ENCODE data around the gene IL1RL1. TPM values are rescaled to one million over a fixed set of nuclear protein-coding genes. Genes with fewer than 3 reads are reported as not detected.

Gene IL1RL1
- polyA plus RNA-seq, 1 of the 3 experiments (the other 2 are of a cell fraction) = not detected

DNA sequence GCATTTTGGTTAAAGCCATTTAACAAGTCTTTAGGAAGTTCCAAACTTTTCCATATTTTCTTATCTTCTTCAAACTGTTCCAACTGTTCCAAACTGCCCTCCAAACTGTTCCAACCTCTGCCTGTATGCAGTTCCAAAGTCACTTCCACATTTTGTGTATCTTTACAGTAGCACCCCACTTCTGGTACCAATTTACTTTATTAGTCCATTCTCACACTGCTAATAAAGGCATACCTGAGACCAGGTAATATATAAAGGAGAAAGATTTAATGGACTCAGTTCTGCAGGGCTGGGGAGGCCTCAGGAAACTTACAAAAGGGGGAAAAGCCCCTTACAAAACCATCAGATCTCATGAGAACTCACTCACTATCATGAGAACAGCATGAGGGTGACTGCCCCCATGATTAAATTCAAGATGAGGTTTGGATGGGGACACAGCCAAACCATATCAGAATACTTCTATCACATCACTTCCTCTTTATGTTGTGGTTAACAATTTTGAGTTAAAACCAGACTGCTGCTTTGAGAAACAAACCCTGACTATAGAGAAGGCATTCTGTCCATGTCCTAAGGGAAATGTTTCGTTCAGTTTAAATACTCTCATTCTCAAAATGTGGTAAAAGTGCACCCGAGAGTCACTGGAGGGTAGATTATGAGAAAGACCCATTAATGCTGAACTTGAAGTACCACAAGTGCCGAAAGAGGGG lies 55.2 kb downstream of the IL1RL1 start (continued):
- TF ChIP-seq MEF2A (IDR thresholded peaks at IDR 0.05; ENCODE audit: borderline replicate concordance, low read depth) = no peak
- TF ChIP-seq MAX (IDR thresholded peaks at IDR 0.05; ENCODE audit: low read depth) = no peak
- TF ChIP-seq GABPA (IDR thresholded peaks at IDR 0.05; ENCODE audit: low read depth) = no peak

GRCh38 chr2:102367331-102367971 lies 56.1 kb downstream of the IL1RL1 start:
- H3K4me3 ChIP-seq (ENCODE audit: low read depth in 2 of 2, low read length in 1 of 2) = no peak overlapping the region
- no peak overlapping the region for H3K9ac ChIP-seq
- no peaks in the 10 kb centered on the region for H3K79me2 ChIP-seq (ENCODE audit: insufficient read depth)
- H3F3A ChIP-seq (replicated peaks; ENCODE audit: insufficient read depth) = no peaks in the 10 kb centered on the region
- no peaks in the 10 kb centered on the region for H4K20me1 ChIP-seq (ENCODE audit: insufficient read depth)
- ChIA-PET POLR2A (no interaction called here), CTCF (interaction anchor here (1.4 kb wide), 1 partner anchor 347 kb away, joined by 3 read pairs; no protein-coding TSS in a partner anchor)
- H2AFZ ChIP-seq (ENCODE audit: low read depth) = no peak overlapping the region
- no peak overlapping the region for H3K27ac ChIP-seq (ENCODE audit: low read depth in 2 of 2, low read length in 1 of 2)
- H3K4me2 ChIP-seq = no peak overlapping the region
- H3K27me3 ChIP-seq (ENCODE audit: insufficient read depth) = no peaks in the 10 kb centered on the region; the same call in 1 of the 2 replicates
- TF ChIP-seq RFX5 (IDR thresholded peaks at IDR 0.05; ENCODE audit: low read length) = no peak
- no peaks in the 10 kb centered on the region for H3K4me1 ChIP-seq (ENCODE audit: control insufficient read depth in 1 of 2, insufficient read depth in 2 of 2, low read depth in 1 of 2, low read length in 1 of 2)
- H3K36me3 ChIP-seq (replicated peaks in 1 of 2; ENCODE audit: control insufficient read depth in 1 of 2, insufficient read depth in 2 of 2, low read length in 1 of 2) = no peaks in the 10 kb centered on the region
- no peak for DNase-seq
- WGBS (ENCODE audit: low lambda C conversion rate) = 6% methylated on average over 6 of the region's 6 CpGs
- H3K9me2 ChIP-seq = no peaks in the 10 kb centered on the region
- H3K9me3 ChIP-seq = no peaks in the 10 kb centered on the region

GRCh38 chr2:102368461-102369109 lies 57.2 kb downstream of the IL1RL1 start:
- H3K27me3 ChIP-seq (ENCODE audit: insufficient read depth) = no peaks in the 10 kb centered on the region; the same call in 1 of the 2 replicates
- no peaks in the 10 kb centered on the region for H3K9me3 ChIP-seq
- WGBS (ENCODE audit: low lambda C conversion rate) = 10% methylated on average over 5 of the region's 5 CpGs
- H4K20me1 ChIP-seq (ENCODE audit: insufficient read depth) = no peaks in the 10 kb centered on the region
- H3K9me2 ChIP-seq = no peaks in the 10 kb centered on the region
- no peak overlapping the region for H3K4me3 ChIP-seq (ENCODE audit: low read depth in 2 of 2, low read length in 1 of 2)
- no peaks in the 10 kb centered on the region for H3K36me3 ChIP-seq (replicated peaks in 1 of 2; ENCODE audit: control insufficient read depth in 1 of 2, insufficient read depth in 2 of 2, low read length in 1 of 2)
- no peaks in the 10 kb centered on the region for H3F3A ChIP-seq (replicated peaks; ENCODE audit: insufficient read depth)
- no peak overlapping the region for H3K9ac ChIP-seq
- no peak overlapping the region for H2AFZ ChIP-seq (ENCODE audit: low read depth)
- H3K79me2 ChIP-seq (ENCODE audit: insufficient read depth) = no peaks in the 10 kb centered on the region
- ChIA-PET CTCF (interaction anchor here (1.4 kb wide), 1 partner anchor 348 kb away, joined by 3 read pairs; no protein-coding TSS in a partner anchor), POLR2A (no interaction called here)
- no peaks in the 10 kb centered on the region for H3K4me1 ChIP-seq (ENCODE audit: control insufficient read depth in 1 of 2, insufficient read depth in 2 of 2, low read depth in 1 of 2, low read length in 1 of 2)
- no peak for DNase-seq
- H3K4me2 ChIP-seq = no peak overlapping the region
- no peak overlapping the region for H3K27ac ChIP-seq (ENCODE audit: low read depth in 2 of 2, low read length in 1 of 2)
- TF ChIP-seq MXI1 (IDR thresholded peaks at IDR 0.05; ENCODE audit: low read depth, low read length) (no peak), IRF3 (IDR thresholded peaks at IDR 0.05; ENCODE audit: low read depth, low read length) (no peak), RXRA (IDR thresholded peaks at IDR 0.05; ENCODE audit: borderline replicate concordance, low read depth) (no peak), EP300 (IDR thresholded peaks at IDR 0.05; ENCODE audit: borderline replicate concordance in 1 of 2, low read depth in 1 of 2, low read length in 1 of 2) (no peak), FOXM1 (IDR thresholded peaks at IDR 0.05; ENCODE audit: low read depth) (no peak), JUND (IDR thresholded peaks at IDR 0.05) (no peak), MEF2A (IDR thresholded peaks at IDR 0.05; ENCODE audit: borderline replicate concordance, low read depth) (no peak), YY1 (IDR thresholded peaks at IDR 0.05; ENCODE audit: low read depth) (no peak), ELF1 (IDR thresholded peaks at IDR 0.05) (no peak)
- TF ChIP-seq, protein P1, sequence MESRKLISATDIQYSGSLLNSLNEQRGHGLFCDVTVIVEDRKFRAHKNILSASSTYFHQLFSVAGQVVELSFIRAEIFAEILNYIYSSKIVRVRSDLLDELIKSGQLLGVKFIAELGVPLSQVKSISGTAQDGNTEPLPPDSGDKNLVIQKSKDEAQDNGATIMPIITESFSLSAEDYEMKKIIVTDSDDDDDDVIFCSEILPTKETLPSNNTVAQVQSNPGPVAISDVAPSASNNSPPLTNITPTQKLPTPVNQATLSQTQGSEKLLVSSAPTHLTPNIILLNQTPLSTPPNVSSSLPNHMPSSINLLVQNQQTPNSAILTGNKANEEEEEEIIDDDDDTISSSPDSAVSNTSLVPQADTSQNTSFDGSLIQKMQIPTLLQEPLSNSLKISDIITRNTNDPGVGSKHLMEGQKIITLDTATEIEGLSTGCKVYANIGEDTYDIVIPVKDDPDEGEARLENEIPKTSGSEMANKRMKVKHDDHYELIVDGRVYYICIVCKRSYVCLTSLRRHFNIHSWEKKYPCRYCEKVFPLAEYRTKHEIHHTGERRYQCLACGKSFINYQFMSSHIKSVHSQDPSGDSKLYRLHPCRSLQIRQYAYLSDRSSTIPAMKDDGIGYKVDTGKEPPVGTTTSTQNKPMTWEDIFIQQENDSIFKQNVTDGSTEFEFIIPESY (IDR thresholded peaks at IDR 0.05; ENCODE audit: borderline replicate concordance, low read depth) = no peak
- TF ChIP-seq, protein P2, sequence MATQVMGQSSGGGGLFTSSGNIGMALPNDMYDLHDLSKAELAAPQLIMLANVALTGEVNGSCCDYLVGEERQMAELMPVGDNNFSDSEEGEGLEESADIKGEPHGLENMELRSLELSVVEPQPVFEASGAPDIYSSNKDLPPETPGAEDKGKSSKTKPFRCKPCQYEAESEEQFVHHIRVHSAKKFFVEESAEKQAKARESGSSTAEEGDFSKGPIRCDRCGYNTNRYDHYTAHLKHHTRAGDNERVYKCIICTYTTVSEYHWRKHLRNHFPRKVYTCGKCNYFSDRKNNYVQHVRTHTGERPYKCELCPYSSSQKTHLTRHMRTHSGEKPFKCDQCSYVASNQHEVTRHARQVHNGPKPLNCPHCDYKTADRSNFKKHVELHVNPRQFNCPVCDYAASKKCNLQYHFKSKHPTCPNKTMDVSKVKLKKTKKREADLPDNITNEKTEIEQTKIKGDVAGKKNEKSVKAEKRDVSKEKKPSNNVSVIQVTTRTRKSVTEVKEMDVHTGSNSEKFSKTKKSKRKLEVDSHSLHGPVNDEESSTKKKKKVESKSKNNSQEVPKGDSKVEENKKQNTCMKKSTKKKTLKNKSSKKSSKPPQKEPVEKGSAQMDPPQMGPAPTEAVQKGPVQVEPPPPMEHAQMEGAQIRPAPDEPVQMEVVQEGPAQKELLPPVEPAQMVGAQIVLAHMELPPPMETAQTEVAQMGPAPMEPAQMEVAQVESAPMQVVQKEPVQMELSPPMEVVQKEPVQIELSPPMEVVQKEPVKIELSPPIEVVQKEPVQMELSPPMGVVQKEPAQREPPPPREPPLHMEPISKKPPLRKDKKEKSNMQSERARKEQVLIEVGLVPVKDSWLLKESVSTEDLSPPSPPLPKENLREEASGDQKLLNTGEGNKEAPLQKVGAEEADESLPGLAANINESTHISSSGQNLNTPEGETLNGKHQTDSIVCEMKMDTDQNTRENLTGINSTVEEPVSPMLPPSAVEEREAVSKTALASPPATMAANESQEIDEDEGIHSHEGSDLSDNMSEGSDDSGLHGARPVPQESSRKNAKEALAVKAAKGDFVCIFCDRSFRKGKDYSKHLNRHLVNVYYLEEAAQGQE (IDR thresholded peaks at IDR 0.05; ENCODE audit: low read depth, low read length) = no peak

All from SK-N-SH (cell line).